ENCODE measurements around the gene ADH7.

DNA sequence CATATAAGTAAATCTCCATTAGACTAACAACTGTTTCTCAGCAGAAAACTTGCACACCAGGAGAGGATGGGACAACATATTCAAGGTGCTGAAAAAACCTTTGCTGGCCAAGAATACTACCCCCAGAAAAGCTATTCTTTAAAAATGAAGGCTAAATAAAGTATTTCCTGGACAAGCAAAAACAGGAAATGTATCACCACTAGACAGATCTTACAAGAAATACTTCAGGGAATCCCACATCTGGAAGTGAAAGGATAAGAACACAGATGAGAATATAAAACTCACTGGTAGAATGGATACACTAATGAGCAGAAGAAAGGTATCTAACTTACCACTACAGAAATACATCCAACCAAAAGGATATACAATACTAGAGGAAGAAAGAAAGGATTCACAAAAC lies 55.6 kb downstream of the ADH7 start:
- TF ChIP-seq EZH2phosphoT487 (IDR thresholded peaks at IDR 0.05; ENCODE audit: low read depth, severe bottlenecking, unreplicated experiment) (no peak), EZH2 (IDR thresholded peaks at IDR 0.05; ENCODE audit: borderline replicate concordance) (no peak)

All from hepatocyte (in vitro differentiated cells).